K562 (cell line): Measurements from ENCODE around the gene SMIM12. TPM values are rescaled to one million over a fixed set of nuclear protein-coding genes. Genes with fewer than 3 reads are reported as not detected.
A peak's percentile ranks its signal among the peaks of the same experiment; 100 is the strongest.

Source experiments
- ATAC-seq: fragments of 200-7000 bp; cut with Tn5 transposase; 3 replicates; pipeline ENCODE4 v1.9.1; 2020; ENCODE audit warnings: moderate library complexity
- BruUV-seq: library from RNA; stranded (reverse); fragments of 400-500 nt; replicated peaks from 2 replicates; lab custom pipeline; 2021; lab: Mats Ljungman, UMichigan
- CTCF ChIA-PET: fragments of 300-600 bp; formaldehyde crosslinking; extraction: SDS; loops from one replicate; lab custom pipeline; 2021; ENCODE audit warnings: low intra/inter-chr PET ratio; lab: Yijun Ruan, JAX
- POLR2A ChIA-PET: fragments of 300-600, 350-650 bp; sonication (Branson Sonifier 250); formaldehyde crosslinking; extraction: SDS; loops from one replicate; lab custom pipeline; 2021; ENCODE audit warnings: antibody characterized with exemption, inconsistent platforms; lab: Yijun Ruan, JAX
- DNase-seq, 4 experiments: peaks; one replicate each; pipeline versions ENCODE4 v3.0.0 to v3.0.0-alpha.2; 2011 to 2018; ENCODE audit warnings: low spot score in 3 of 4, mixed read lengths in 3 of 4; ENCODE audit errors: extremely low read depth in 1 of 4
- FAIRE-seq: peaks from 2 replicates; lab custom pipeline; 2011; peaks lifted over from hg19 to GRCh38; lab: Jason Lieb, UNC
- H2AFZ ChIP-seq: 2 replicates; pipeline ENCODE4 v1.6.0; 2011; ENCODE audit warnings: low read depth, low read length, control low read depth, inconsistent platforms
- H3K27ac ChIP-seq: fragments of 200-600 bp; 3 replicates; pipeline ENCODE4 v1.8.0; 2011; ENCODE audit warnings: low read depth, mild to moderate bottlenecking, control low read depth, inconsistent platforms, low read length, moderate library complexity, mixed read lengths; ENCODE audit errors: extremely low read depth
- H3K27me3 ChIP-seq, 2 experiments: fragments of 300-600 bp in 1 of 2; 2 replicates in 1 of 2; 3 replicates in 1 of 2; pipeline versions ENCODE4 v1.6.0 to v1.8.0; 2011; ENCODE audit warnings: inconsistent platforms in 2 of 2, low read length in 2 of 2, mild to moderate bottlenecking in 1 of 2, mixed read lengths in 1 of 2, moderate library complexity in 1 of 2; ENCODE audit not compliant: control insufficient read depth in 2 of 2, insufficient read depth in 2 of 2
- H3K36me3 ChIP-seq: fragments of 300-600 bp; 3 replicates; pipeline ENCODE4 v1.8.0; 2011; ENCODE audit warnings: mild to moderate bottlenecking, low read length, inconsistent platforms; ENCODE audit not compliant: control insufficient read depth, insufficient read depth
- H3K4me1 ChIP-seq, 2 experiments: fragments of 200-600 bp in 1 of 2; replicated peaks in 1 of 2; 2 replicates in 1 of 2; 3 replicates in 1 of 2; pipeline versions ENCODE4 v1.5.1 to v1.8.0; 2011; ENCODE audit warnings: inconsistent platforms in 2 of 2, low read length in 2 of 2, mild to moderate bottlenecking in 1 of 2, mixed read lengths in 1 of 2, moderate library complexity in 1 of 2; ENCODE audit not compliant: control insufficient read depth in 2 of 2, insufficient read depth in 2 of 2
- H3K4me2 ChIP-seq: 2 replicates; pipeline ENCODE4 v1.6.1; 2011; ENCODE audit warnings: low read length, control low read depth, inconsistent platforms, mixed read lengths; ENCODE audit not compliant: insufficient read depth
- H3K4me3 ChIP-seq: fragments of 200-600 bp; sonication (generic), shearing (Covaris generic); 2 replicates; pipeline ENCODE4 v1.5.1; 2016; ENCODE audit warnings: control low read depth, inconsistent platforms
- H3K79me2 ChIP-seq: fragments of 200-600 bp; 3 replicates; pipeline ENCODE4 v1.8.0; 2011; ENCODE audit warnings: low read length, inconsistent platforms; ENCODE audit not compliant: control insufficient read depth, insufficient read depth
- H3K9ac ChIP-seq, 2 experiments: 2 replicates each; pipeline versions ENCODE4 v1.6.0 to v1.6.1; 2011; ENCODE audit warnings: low read depth in 2 of 2, low read length in 2 of 2, control low read depth in 1 of 2, inconsistent platforms in 1 of 2, mild to moderate bottlenecking in 1 of 2, mixed read lengths in 1 of 2; ENCODE audit not compliant: insufficient read depth in 1 of 2
- H3K9me1 ChIP-seq: one replicate; pipeline ENCODE4 v1.6.0; 2011; ENCODE audit warnings: inconsistent platforms, mild to moderate bottlenecking, low read length, moderate library complexity; ENCODE audit not compliant: control insufficient read depth, insufficient read depth
- H3K9me3 ChIP-seq: replicated peaks from 2 replicates; pipeline ENCODE4 v1.5.1; 2011; ENCODE audit warnings: low read depth, low read length, inconsistent platforms; ENCODE audit not compliant: control insufficient read depth, insufficient read depth
- H4K20me1 ChIP-seq: replicated peaks from 2 replicates; pipeline ENCODE4 v1.6.1; 2011; ENCODE audit warnings: low read length, inconsistent platforms, mixed read lengths; ENCODE audit not compliant: control insufficient read depth, insufficient read depth
- BHLHE40 ChIP-seq: IDR thresholded peaks from 2 replicates; pipeline ENCODE4 v1.6.1; 2011; ENCODE audit warnings: low read length, improper control_type of control experiment
- C11orf30 ChIP-seq: fragments of 450-650 bp; IDR thresholded peaks from 2 replicates; pipeline ENCODE4 v1.6.1; 2016; ENCODE audit warnings: low read depth, mild to moderate bottlenecking
- CCNT2 ChIP-seq: IDR thresholded peaks from 2 replicates; pipeline ENCODE4 v1.6.1; 2011; ENCODE audit warnings: borderline replicate concordance, low read depth, mild to moderate bottlenecking, moderate library complexity, mixed read lengths, low read length; ENCODE audit not compliant: insufficient read length; ENCODE audit errors: extremely low read depth
- EGR1 ChIP-seq: fragments of 450-650 bp; conservative IDR thresholded peaks from 2 replicates; pipeline ENCODE4 v1.6.1; 2017; ENCODE audit warnings: mild to moderate bottlenecking
- KDM1A ChIP-seq, 2 experiments: fragments of 450-650 bp; IDR thresholded peaks; 2 replicates each; pipeline ENCODE4 v1.6.1; 2016; ENCODE audit warnings: mild to moderate bottlenecking in 2 of 2
- LARP7 ChIP-seq: fragments of 450-650 bp; IDR thresholded peaks from 2 replicates; pipeline ENCODE4 v1.6.1; 2016
- MAFF ChIP-seq: IDR thresholded peaks from 2 replicates; pipeline ENCODE4 v1.6.1; 2012; ENCODE audit warnings: low read length, improper control_type of control experiment
- MAFG ChIP-seq: fragments of 450-650 bp; conservative IDR thresholded peaks from 2 replicates; pipeline ENCODE4 v1.6.1; 2016; ENCODE audit warnings: missing genetic modification characterization, missing compliant biosample characterization
- MAFK ChIP-seq: IDR thresholded peaks from 2 replicates; pipeline ENCODE4 v1.6.1; 2011; ENCODE audit warnings: low read length, improper control_type of control experiment
- NFIX ChIP-seq: fragments of 250-450 bp; sonication (Bioruptor Pico); IDR thresholded peaks from 2 replicates; pipeline ENCODE4 v1.4.0; 2020; ENCODE audit warnings: low read depth, mild to moderate bottlenecking, moderate library complexity
- POLR2G ChIP-seq: fragments of 200-400 bp; formaldehyde crosslinking; IDR thresholded peaks from 2 replicates; pipeline ENCODE4 v1.6.1; 2017; ENCODE audit warnings: low read depth, mild to moderate bottlenecking, antibody characterized with exemption, low read length, moderate library complexity
- SRSF3 ChIP-seq: fragments of 200-400 bp; formaldehyde crosslinking; IDR thresholded peaks from 2 replicates; pipeline ENCODE4 v1.6.1; 2016; ENCODE audit warnings: mild to moderate bottlenecking, low read length, moderate library complexity; ENCODE audit not compliant: insufficient read depth
- SRSF9 ChIP-seq: fragments of 200-400 bp; formaldehyde crosslinking; IDR thresholded peaks from 2 replicates; pipeline ENCODE4 v1.6.1; 2017; ENCODE audit warnings: low read depth, low read length, borderline replicate concordance
- TRIM24 ChIP-seq, 2 experiments: fragments of 450-650 bp; IDR thresholded peaks; 2 replicates each; pipeline ENCODE4 v1.6.1; 2016
- ZFP1 ChIP-seq: fragments of 450-650 bp; formaldehyde crosslinking; IDR thresholded peaks from 2 replicates; pipeline ENCODE4 v1.4.0; 2020; ENCODE audit warnings: mild to moderate bottlenecking, mixed read lengths
- ZNF316 ChIP-seq: fragments of 450-650 bp; IDR thresholded peaks from 2 replicates; pipeline ENCODE4 v1.6.1; 2016
- ZSCAN32 ChIP-seq: fragments of 450-650 bp; formaldehyde crosslinking; IDR thresholded peaks from 2 replicates; pipeline ENCODE4 v1.4.0; 2020; ENCODE audit warnings: mild to moderate bottlenecking, moderate library complexity
- WGBS: fragments of 100-300 bp; shearing (Covaris generic); methylation state at CpG from one replicate; pipeline ENCODE4 v1.1.6; 2016; ENCODE audit warnings: low coverage, mixed read lengths; ENCODE audit not compliant: insufficient coverage; ENCODE audit errors: missing lambda C conversion rate; 5-methylcytosine and 5-hydroxymethylcytosine counted together
- in situ Hi-C: fragments of 300-500 bp; cut with MboI; formaldehyde crosslinking; loops from 4 replicates; pipeline ENCODE4 v1.15.0; 2018; ENCODE audit warnings: inconsistent platforms, mixed read lengths
- intact Hi-C: fragments of 100-400 bp; cut with micrococcal nuclease; formaldehyde crosslinking; loops from 2 replicates; pipeline ENCODE4 v1.14.2; 2022
- polyA plus RNA-seq, 8 experiments: library from polyadenylated mRNA; depleted of rRNA in 4 of 8; stranded (reverse) in 5 of 8; unstranded in 3 of 8; fragments of >200 nt; fragmentation: Nextera tagmentation in 2 of 8; fragmentation: Illumina TruSeq in 1 of 8; extraction: Ambion mirVana in 2 of 8; extraction: Trizol in 1 of 8; gene quantifications; 2 replicates each; pipeline versions ENCODE4 v1.2.1 to v1.2.3, GENCODE V29; 2011 to 2014; ENCODE audit warnings: inconsistent platforms in 1 of 8, missing spikeins in 1 of 8
- total RNA-seq, 7 experiments: library from RNA; depleted of rRNA in 6 of 7; stranded (reverse); fragments of >200 nt in 6 of 7; fragmentation: Illumina TruSeq in 2 of 7; extraction: Trizol in 2 of 7; gene quantifications; 2 replicates each; pipeline versions ENCODE4 v1.2.1 to v1.2.3, GENCODE V29; 2011 to 2021; ENCODE audit warnings: low replicate concordance in 1 of 7
- TF ChIP-seq, protein P1 (sequence below): sonication (generic); formaldehyde crosslinking; IDR thresholded peaks from 2 replicates; pipeline ENCODE4 v1.8.0; 2022; ENCODE audit warnings: mild to moderate bottlenecking, missing genetic modification reagents, borderline replicate concordance
- TF ChIP-seq, protein P2 (sequence below): sonication (generic); formaldehyde crosslinking; IDR thresholded peaks from 2 replicates; pipeline ENCODE4 v1.8.1; 2023; ENCODE audit warnings: mild to moderate bottlenecking, missing genetic modification reagents

Gene SMIM12
- total and polyA plus RNA-seq, 9 of the 15 experiments (the other 6 are each of a cell fraction or from before 2014, with no cell fraction given): 51.7 to 112 (median 63.9) TPM

DNA sequence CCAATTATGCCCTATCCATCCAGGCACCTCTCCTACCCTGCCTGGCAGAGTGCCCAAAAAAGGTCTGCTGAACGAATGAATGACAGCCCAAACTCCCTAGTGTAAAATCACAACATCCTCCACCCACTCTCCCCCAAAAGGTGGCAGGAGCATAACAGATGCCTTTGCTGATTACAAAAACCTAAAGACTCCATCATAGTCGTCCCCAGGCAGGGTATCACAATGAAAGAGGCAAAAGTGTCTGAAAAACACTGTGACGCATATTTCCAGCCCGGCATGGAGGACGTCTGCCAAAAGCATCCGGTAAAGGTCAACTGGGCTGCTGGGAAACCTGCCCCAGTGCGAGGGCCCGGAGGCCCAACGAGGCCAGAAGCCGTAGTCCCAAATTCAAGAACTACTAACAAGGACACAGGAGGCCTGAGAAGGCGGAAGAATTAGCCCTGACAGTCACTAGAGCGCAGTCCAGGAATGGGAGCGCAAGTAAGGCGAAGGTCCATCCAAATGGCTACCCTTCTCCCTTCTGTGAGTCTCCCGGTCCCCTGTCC lies 576 bp downstream of the SMIM12 start (continued):
- peak; percentile 28; the same call in 1 of the 2 replicates for TF ChIP-seq NFIX (CRISPR knock-in tag)
- TF ChIP-seq SRSF3: 0 out of 2 replicates have a peak, but pooled peaks have one; percentile 31
- TF ChIP-seq EGR1: 0 out of 2 replicates have a peak, but pooled peaks have one; percentile 14
- TF ChIP-seq, protein P1, sequence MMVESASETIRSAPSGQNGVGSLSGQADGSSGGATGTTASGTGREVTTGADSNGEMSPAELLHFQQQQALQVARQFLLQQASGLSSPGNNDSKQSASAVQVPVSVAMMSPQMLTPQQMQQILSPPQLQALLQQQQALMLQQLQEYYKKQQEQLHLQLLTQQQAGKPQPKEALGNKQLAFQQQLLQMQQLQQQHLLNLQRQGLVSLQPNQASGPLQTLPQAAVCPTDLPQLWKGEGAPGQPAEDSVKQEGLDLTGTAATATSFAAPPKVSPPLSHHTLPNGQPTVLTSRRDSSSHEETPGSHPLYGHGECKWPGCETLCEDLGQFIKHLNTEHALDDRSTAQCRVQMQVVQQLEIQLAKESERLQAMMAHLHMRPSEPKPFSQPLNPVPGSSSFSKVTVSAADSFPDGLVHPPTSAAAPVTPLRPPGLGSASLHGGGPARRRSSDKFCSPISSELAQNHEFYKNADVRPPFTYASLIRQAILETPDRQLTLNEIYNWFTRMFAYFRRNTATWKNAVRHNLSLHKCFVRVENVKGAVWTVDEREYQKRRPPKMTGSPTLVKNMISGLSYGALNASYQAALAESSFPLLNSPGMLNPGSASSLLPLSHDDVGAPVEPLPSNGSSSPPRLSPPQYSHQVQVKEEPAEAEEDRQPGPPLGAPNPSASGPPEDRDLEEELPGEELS (CRISPR knock-in tag): peak; percentile 54; the same call in 1 of the 2 replicates
- 0 out of 4 replicates have a peak, but pooled peaks of 1 of the 2 experiments have one; percentile 24 for TF ChIP-seq KDM1A (IDR thresholded peaks at IDR 0.05)
- TF ChIP-seq ZFP1: no peak
- TF ChIP-seq, all 486 proteins: peak for 13

DNA sequence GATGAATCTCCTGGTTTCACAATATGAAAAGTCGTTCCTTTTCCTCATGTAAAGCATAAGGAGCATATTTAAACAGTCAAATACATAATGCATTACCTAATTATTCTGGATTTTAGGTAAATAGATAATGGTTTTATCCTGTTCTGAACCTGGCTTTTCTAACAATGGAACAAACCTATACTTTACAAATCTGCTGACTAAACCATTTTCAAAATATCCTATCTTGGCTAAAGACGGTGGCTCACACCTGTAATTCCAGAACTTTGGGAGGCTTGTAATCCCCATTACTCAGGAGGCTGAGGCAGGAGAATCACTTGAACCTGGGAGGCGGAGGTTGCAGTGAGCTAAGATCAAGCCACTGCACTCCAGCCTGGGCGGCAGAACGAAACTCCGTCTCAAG lies 2.9 kb downstream of the SMIM12 start:
- in situ Hi-C loops (no loop called here), intact Hi-C loops (loop anchor here (5.0 to 10.0 kb wide), 2 partner anchors 338 to 701 kb away; partner anchors contain the start of genes KIAA0319L, NCDN and SFPQ)
- ChIA-PET POLR2A (no interaction called here), CTCF (no interaction called here)
- BruUV-seq: no TSS peak
- H3K9me1 ChIP-seq: peaks cover 4% of the 10 kb centered on the region
- peaks cover 5% of the 10 kb centered on the region for H3K9me3 ChIP-seq
- no peak overlapping the region for H3K9ac ChIP-seq
- no peak for ATAC-seq
- no peak overlapping the region for H3K4me3 ChIP-seq
- H3K4me2 ChIP-seq: no peak overlapping the region
- peak; percentile 78 for TF ChIP-seq C11orf30
- no peak for TF ChIP-seq BHLHE40
- no peak for TF ChIP-seq TRIM24 (IDR thresholded peaks at IDR 0.05)
- no peak for TF ChIP-seq ZSCAN32 (CRISPR knock-in tag)
- peak; percentile 81 for TF ChIP-seq MAFG
- TF ChIP-seq MAFF: peak; percentile 85
- TF ChIP-seq ZNF316: peak; percentile 95
- TF ChIP-seq, protein P2, sequence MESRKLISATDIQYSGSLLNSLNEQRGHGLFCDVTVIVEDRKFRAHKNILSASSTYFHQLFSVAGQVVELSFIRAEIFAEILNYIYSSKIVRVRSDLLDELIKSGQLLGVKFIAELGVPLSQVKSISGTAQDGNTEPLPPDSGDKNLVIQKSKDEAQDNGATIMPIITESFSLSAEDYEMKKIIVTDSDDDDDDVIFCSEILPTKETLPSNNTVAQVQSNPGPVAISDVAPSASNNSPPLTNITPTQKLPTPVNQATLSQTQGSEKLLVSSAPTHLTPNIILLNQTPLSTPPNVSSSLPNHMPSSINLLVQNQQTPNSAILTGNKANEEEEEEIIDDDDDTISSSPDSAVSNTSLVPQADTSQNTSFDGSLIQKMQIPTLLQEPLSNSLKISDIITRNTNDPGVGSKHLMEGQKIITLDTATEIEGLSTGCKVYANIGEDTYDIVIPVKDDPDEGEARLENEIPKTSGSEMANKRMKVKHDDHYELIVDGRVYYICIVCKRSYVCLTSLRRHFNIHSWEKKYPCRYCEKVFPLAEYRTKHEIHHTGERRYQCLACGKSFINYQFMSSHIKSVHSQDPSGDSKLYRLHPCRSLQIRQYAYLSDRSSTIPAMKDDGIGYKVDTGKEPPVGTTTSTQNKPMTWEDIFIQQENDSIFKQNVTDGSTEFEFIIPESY: no peak
- TF ChIP-seq POLR2G: no peak
- no peak for TF ChIP-seq SRSF9
- TF ChIP-seq MAFK: peak; percentile 71
- TF ChIP-seq CCNT2: no peak
- no peak for TF ChIP-seq LARP7
- H3K27me3 ChIP-seq: no peaks in the 10 kb centered on the region
- FAIRE-seq: no peak
- H3K36me3 ChIP-seq: peaks cover 52% of the 10 kb centered on the region
- H4K20me1 ChIP-seq: peaks cover 6% of the 10 kb centered on the region
- 95% methylated on average over 6 of the region's 6 CpGs for WGBS
- no peak for DNase-seq
- peaks cover 46% of the 10 kb centered on the region for H3K79me2 ChIP-seq
- no peak overlapping the region for H2AFZ ChIP-seq
- no peak overlapping the region for H3K27ac ChIP-seq
- H3K4me1 ChIP-seq: peaks cover 3 to 23% of the 10 kb centered on the region in 2 experiments; a peak in 3 of 5 replicates
